Stimulated activated CD8-positive, alpha-beta memory T cell treated with anti-CD3 and anti-CD28 coated beads, Interleukin-7, amount 100 ng/mL, for 48 hours (primary cell): ENCODE results near the gene RAD21L1.

Experiments
- DNase-seq, 2 donors: peaks; one replicate each; pipeline ENCODE4 v3.0.0-alpha.2; 2020; ENCODE audit warnings: low read depth in 1 of 2; ENCODE audit errors: extremely low read depth in 1 of 2

RAD21L1 gene

DNA sequence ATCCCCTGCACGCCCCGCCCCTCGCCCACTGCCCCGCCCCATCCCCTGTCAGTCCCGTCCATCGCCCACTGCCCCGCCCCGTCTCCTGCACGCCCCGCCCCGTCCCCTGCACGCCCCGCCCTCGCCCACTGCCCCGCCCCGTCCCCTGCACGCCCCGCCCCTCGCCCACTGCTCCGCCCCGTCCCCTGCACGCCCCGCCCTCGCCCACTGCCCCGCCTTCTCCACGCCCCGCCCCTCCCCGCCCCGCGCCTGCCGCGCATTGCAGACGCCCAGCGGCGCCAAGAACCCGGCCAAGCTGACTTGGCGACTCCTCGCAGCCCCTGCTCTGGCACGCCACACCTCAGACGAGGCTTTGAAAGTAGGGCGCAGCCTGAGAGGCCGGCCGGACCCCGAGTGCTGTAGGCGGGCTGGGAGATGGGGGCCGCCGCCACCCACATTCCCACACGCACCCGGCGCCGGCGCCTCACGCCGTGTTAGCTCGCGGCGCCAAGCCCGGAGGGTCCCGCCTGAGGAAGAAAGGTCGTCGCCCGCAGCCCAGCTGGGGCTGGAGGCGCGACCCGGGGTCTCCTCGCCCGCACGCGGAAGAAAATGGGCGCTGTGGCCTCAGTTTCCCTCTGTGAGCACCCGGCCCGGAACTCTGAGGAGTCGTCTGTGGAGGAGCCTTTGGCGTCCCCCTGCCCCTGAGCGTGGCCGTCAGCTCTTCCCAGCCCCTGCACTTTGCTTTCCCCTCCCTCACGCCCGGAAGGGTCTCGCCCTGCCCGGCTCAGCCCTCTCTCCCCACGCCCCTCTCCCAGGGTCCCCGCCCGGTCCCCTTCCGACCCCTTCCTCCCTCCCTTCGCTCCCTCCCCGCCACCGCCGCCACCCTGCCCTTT, at the start of gene RAD21L1:
Gene RAD21L1, plus strand, starts transcription at position 262 of the 872 bp plus-strand sequence. CDS start 2,410 bp downstream, outside the sequence.
- DNase-seq = peak; percentile 56 to 60

- DNase-seq = no peak
Measured at GRCh38 chr20:1177680-1178079, 48.2 kb upstream of the RAD21L1 start.

DNA sequence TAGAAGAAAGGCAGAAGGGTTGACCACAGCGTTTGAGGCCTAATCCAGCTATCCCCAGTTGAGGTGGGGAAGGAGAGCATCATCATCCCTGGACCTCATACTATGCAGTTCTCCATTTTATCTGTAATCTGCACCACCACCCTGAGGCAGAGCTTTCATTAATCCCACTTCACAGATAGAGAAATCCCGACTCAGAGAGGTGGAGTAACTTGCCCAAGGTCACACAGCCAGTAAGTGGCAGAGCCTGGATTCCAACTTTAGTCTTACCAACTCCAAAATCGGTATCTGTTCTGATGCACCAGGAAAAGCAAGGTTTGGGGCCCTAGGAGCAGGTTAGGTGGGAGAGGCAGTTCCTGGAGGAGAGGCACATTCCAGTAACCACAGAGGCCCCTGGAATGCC, 47.7 kb upstream of the RAD21L1 start:
- no peak for DNase-seq

DNA sequence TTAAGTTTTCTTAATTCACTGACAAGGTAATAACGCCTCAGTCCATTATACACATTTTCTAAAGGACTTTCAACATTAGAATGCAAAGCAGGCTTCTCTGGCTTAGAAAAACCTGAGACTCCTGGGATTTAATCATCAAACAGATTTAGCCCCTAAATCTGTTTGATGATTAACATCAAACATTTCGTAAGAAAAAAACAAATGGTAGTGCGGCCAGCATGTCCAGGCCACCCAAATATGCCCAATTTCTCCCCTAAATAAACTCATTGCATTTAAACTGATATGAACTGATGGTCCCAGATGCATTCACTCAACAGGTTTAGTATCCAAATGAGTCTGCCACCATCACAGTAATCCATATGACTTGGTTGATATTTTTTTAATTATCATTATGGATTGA, 47.2 kb upstream of the RAD21L1 start:
- DNase-seq = no peak

DNA sequence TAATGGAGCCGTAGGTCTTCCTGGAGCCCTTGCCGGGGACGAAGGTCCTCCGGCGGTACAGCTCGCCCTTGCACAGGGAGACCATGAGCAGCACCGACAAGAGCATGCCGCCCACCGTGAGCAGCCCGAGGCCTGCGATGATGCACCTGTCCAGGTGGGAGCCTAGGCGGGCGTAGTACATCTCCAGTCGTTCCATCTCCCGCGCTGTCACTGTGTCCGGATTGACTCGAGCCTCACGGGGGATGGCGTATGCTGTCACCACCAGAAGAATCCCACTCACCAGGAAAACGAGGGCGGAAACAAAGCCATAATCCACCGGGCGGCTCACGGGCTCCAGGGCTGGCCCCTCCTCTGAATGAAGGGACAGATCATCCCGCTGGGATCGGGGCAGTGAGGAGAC, 44.9 kb upstream of the RAD21L1 start:
- DNase-seq = no peak

DNA sequence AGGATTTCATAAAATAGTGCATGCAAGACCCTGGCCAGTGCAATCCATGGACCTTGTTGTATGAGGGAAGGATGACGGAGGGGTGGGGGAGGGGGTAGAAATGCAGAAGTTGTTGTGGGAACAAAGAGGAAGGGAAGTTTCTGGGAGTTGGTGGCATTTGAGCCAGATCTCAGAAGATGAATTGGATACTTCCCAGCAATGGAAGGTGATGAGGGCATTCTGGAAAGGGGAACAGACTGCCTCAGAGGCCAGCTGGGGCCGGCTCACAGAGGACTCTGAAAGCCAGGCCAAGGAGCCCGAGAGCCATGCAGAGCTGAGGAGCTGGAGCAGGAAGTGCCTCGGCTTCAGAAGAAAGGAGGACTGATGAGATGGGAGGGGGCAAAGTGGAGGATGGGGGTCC, 43.7 kb upstream of the RAD21L1 start:
- no peak for DNase-seq

GRCh38 chr20:1183153-1183552, 42.7 kb upstream of the RAD21L1 start:
- DNase-seq = no peak

DNA sequence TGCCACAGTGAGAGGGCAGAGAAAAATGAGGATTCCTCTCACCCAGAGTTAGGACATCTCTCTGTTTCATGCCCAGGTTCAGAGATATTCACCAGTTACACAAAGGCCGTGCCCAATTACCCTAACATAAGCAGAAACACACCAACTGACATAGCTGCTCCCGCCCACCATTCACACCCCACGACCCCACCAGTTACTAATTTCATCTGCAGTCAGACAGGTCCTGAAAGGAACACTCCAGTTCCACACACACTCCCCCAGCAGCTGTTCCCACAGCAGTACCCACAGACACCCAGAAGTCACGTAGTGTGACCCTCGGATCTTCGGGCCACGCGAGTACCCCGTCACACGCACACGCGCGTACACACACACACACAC, 41.6 kb upstream of the RAD21L1 start:
- no peak for DNase-seq

GRCh38 chr20:1184638-1185315, 41.1 kb upstream of the RAD21L1 start, which contains the start of gene TMEM74B:
TSS of gene TMEM74B (minus strand) at chr20:1184981. CDS start at chr20:1183801, 1,180 bp downstream.
- DNase-seq = no peak

- no peak for DNase-seq
Measured at GRCh38 chr20:1185316-1185741, 40.5 kb upstream of the RAD21L1 start.

DNA sequence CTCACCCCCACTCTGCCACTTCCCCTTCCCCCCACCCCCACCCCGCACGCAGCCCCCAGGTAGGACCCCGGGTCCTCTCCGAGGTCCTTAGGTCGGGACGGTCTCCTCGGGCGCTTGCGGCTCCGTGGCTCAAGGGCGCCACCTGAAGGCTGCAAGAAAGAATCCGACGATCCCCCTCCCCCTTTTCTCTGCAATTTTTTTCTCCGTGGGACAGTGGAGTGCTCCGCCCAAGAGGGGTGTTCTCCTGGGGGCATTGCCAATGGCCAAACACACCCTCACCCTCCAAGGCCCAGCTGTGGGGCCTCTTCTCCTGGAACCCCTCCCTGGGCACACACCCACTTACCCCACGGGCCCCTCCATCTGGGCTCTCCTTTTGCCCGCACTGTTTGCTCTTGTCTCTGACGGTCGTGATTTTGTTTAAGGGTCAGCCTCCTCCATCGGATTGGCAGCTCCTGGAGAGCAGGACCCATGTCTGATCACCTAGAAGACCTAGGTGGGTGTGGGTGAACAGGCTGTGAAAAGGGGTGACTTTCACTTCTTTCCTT, 40.0 kb upstream of the RAD21L1 start:
- peak; percentile 16 to 25 for DNase-seq

- no peak for DNase-seq
Measured at GRCh38 chr20:1186367-1186991, 39.4 kb upstream of the RAD21L1 start.

GRCh38 chr20:1187605-1188171, 38.2 kb upstream of the RAD21L1 start:
- DNase-seq = no peak

- DNase-seq = no peak
Measured at GRCh38 chr20:1188347-1188746, 37.5 kb upstream of the RAD21L1 start.

GRCh38 chr20:1189827-1190226, 36.0 kb upstream of the RAD21L1 start:
- DNase-seq = no peak

GRCh38 chr20:1190847-1191246, 35.0 kb upstream of the RAD21L1 start:
- no peak for DNase-seq

DNA sequence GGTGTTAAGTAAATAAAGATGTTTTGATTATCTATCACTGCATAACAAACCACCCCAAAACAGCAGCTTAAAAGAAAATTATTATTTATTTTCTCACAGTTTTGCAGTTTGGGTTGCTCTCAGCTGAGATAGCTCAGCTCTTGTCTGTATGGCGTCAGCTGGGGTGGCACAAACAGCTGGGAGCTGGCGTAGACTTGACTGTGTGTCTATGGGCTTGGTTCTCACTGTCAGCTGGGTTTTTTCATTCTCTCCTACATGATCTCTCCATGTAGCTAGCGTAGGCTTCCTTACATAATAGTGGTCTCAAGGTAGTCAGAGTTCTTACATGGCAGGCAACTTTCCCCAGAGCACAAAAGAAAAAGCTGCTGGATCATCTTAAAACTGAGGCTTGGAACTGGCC, 34.5 kb upstream of the RAD21L1 start:
- no peak for DNase-seq

DNA sequence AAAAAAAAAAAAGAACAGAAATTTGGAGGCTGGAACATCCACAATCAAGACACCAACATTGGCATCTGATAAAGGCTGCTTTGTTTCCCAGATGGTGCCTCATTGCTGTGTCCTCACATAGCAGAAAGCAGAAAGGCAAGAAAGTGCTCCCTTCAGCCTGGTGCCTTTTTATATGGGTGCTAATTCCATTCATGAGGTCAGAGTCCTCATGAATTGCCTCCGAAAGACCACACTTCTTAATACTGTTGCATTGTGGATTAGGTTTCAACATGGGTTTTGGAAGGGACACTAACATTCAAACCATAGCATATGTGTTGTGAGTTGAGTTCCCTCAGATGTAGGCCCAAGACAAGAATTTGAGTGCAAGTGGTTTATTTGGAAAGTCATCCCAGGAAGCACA, 30.6 kb upstream of the RAD21L1 start:
- DNase-seq = no peak

GRCh38 chr20:1196634-1197033, 29.2 kb upstream of the RAD21L1 start:
- DNase-seq = no peak

DNA sequence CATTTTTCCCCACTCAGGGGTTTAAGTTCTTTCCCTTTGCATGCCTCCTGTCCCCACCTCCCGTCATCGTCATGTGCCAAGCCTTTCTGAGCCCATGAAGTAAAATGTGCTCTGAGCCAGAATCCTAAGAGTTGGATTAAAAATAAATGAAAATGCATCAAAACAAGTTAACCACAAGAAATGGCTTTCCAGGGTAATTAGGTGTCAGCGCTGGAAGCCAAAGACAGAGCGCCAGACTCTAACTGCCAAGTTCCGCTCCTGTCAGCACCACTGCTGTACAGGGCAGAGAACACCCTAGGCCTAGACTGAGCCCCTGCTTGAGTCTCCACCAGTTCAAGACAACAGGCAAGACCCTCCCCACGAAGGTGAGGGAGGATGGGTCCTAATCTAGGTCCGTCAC, 28.0 kb upstream of the RAD21L1 start:
- DNase-seq = no peak

DNA sequence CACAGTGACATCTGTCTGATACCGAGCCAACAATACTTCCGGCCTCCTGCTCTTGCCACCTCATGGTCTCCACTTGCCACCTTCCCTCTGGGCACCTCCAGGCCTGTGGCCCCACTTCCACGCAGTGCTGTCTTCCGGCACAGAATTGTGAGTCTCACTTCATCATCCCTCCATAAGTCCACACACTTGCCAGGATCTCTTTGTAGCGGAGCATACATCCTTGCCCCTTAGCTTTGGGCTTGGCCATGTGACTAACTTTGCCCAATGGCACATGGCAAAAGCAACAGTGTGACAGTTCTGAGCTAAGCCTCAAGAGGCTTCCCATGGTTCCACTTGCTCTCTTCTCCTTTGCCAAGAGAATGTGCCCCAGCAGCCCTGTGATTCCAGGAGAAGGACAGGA, 27.1 kb upstream of the RAD21L1 start:
- DNase-seq = no peak
